Measurements from ENCODE around the gene GPC3.

Gene GPC3

GRCh38 chrX:133958997-133959688 lies 26.3 kb downstream of the GPC3 start:
- Histone ChIP-seq H3K27ac (ENCODE audit: insufficient read depth in 1 of 2, low read depth in 1 of 2, low read length in 2 of 2, poor library complexity in 1 of 2, severe bottlenecking in 2 of 2) (no peak overlapping the region), H3K4me1 (ENCODE audit: control extremely low read depth in 1 of 4, control insufficient read depth in 4 of 4, insufficient read depth in 4 of 4, low read length in 3 of 4) (no peaks in the 10 kb centered on the region), H3K4me3 (ENCODE audit: control insufficient read depth in 1 of 7, extremely low read depth in 1 of 7, insufficient read depth in 4 of 7, low read depth in 2 of 7, low read length in 6 of 7) (no peak overlapping the region), H3K36me3 (ENCODE audit: control insufficient read depth in 4 of 4, insufficient read depth in 4 of 4, low read length in 3 of 4) (no peaks in the 10 kb centered on the region), H3K9me3 (ENCODE audit: control extremely low read depth in 1 of 5, control insufficient read depth in 4 of 5, insufficient read depth in 2 of 5, low read depth in 1 of 5, low read length in 4 of 5) (no peaks in the 10 kb centered on the region), H3K27me3 (replicated peaks in 2 of 5; ENCODE audit: control insufficient read depth in 4 of 5, insufficient read depth in 5 of 5, low read length in 4 of 5) (peaks cover 0 to 2% (median 0%) of the 10 kb centered on the region in 5 experiments)
- DNase-seq, result no peak
- ChIA-PET CTCF (no interaction called here), POLR2A (no interaction called here)
- WGBS (ENCODE audit: insufficient coverage), result 71% methylated on average over 1 of the region's 2 CpGs

- Histone ChIP-seq H3K4me3 (ENCODE audit: control insufficient read depth in 1 of 7, extremely low read depth in 1 of 7, insufficient read depth in 4 of 7, low read depth in 2 of 7, low read length in 6 of 7) (no peak overlapping the region), H3K36me3 (ENCODE audit: control insufficient read depth in 4 of 4, insufficient read depth in 4 of 4, low read length in 3 of 4) (no peaks in the 10 kb centered on the region), H3K4me1 (ENCODE audit: control extremely low read depth in 1 of 4, control insufficient read depth in 4 of 4, insufficient read depth in 4 of 4, low read length in 3 of 4) (no peaks in the 10 kb centered on the region), H3K27me3 (replicated peaks in 2 of 5; ENCODE audit: control insufficient read depth in 4 of 5, insufficient read depth in 5 of 5, low read length in 4 of 5) (peaks cover 0 to 2% (median 0%) of the 10 kb centered on the region in 5 experiments), H3K27ac (ENCODE audit: insufficient read depth in 1 of 2, low read depth in 1 of 2, low read length in 2 of 2, poor library complexity in 1 of 2, severe bottlenecking in 2 of 2) (no peak overlapping the region), H3K9me3 (ENCODE audit: control extremely low read depth in 1 of 5, control insufficient read depth in 4 of 5, insufficient read depth in 2 of 5, low read depth in 1 of 5, low read length in 4 of 5) (no peaks in the 10 kb centered on the region)
- ChIA-PET POLR2A (no interaction called here), CTCF (interaction anchor here (0.6 kb wide), 1 partner anchor 332 kb away, joined by 3 read pairs; no protein-coding TSS in a partner anchor)
- WGBS (ENCODE audit: insufficient coverage), result no CpG with 5 or more reads among the region's 1 CpG
- DNase-seq, result no peak
Observed at GRCh38 chrX:133956570-133957340, 28.6 kb downstream of the GPC3 start.

GRCh38 chrX:133953785-133954355 lies 31.5 kb downstream of the GPC3 start:
- H3K36me3 ChIP-seq (ENCODE audit: control insufficient read depth in 4 of 4, insufficient read depth in 4 of 4, low read length in 3 of 4), result no peaks in the 10 kb centered on the region
- 72% methylated on average over 2 of the region's 4 CpGs for WGBS (ENCODE audit: insufficient coverage)
- CTCF ChIA-PET, result no interaction called here
- H3K27me3 ChIP-seq (replicated peaks in 2 of 5; ENCODE audit: control insufficient read depth in 4 of 5, insufficient read depth in 5 of 5, low read length in 4 of 5), result no peaks in the 10 kb centered on the region
- no peaks in the 10 kb centered on the region for H3K4me1 ChIP-seq (ENCODE audit: control extremely low read depth in 1 of 4, control insufficient read depth in 4 of 4, insufficient read depth in 4 of 4, low read length in 3 of 4)
- DNase-seq, result no peak
- H3K27ac ChIP-seq (ENCODE audit: insufficient read depth in 1 of 2, low read depth in 1 of 2, low read length in 2 of 2, poor library complexity in 1 of 2, severe bottlenecking in 2 of 2), result no peak overlapping the region
- no peaks in the 10 kb centered on the region for H3K9me3 ChIP-seq (ENCODE audit: control extremely low read depth in 1 of 5, control insufficient read depth in 4 of 5, insufficient read depth in 2 of 5, low read depth in 1 of 5, low read length in 4 of 5)
- POLR2A ChIA-PET, result no interaction called here
- no peak overlapping the region for H3K4me3 ChIP-seq (ENCODE audit: control insufficient read depth in 1 of 7, extremely low read depth in 1 of 7, insufficient read depth in 4 of 7, low read depth in 2 of 7, low read length in 6 of 7)

GRCh38 chrX:133953078-133953477 lies 32.3 kb downstream of the GPC3 start:
- Histone ChIP-seq H3K4me3 (ENCODE audit: control insufficient read depth in 1 of 7, extremely low read depth in 1 of 7, insufficient read depth in 4 of 7, low read depth in 2 of 7, low read length in 6 of 7) (no peak overlapping the region), H3K27ac (ENCODE audit: insufficient read depth in 1 of 2, low read depth in 1 of 2, low read length in 2 of 2, poor library complexity in 1 of 2, severe bottlenecking in 2 of 2) (no peak overlapping the region), H3K27me3 (replicated peaks in 2 of 5; ENCODE audit: control insufficient read depth in 4 of 5, insufficient read depth in 5 of 5, low read length in 4 of 5) (no peaks in the 10 kb centered on the region), H3K9me3 (ENCODE audit: control extremely low read depth in 1 of 5, control insufficient read depth in 4 of 5, insufficient read depth in 2 of 5, low read depth in 1 of 5, low read length in 4 of 5) (no peaks in the 10 kb centered on the region), H3K36me3 (ENCODE audit: control insufficient read depth in 4 of 4, insufficient read depth in 4 of 4, low read length in 3 of 4) (no peaks in the 10 kb centered on the region), H3K4me1 (ENCODE audit: control extremely low read depth in 1 of 4, control insufficient read depth in 4 of 4, insufficient read depth in 4 of 4, low read length in 3 of 4) (no peaks in the 10 kb centered on the region)
- DNase-seq, result no peak
- WGBS (ENCODE audit: insufficient coverage), result 86% methylated on average over 1 of the region's 2 CpGs
- POLR2A ChIA-PET, result interaction anchor here (0.6 kb wide), 1 partner anchor 12 kb away, joined by 4 read pairs; no protein-coding TSS in a partner anchor
- CTCF ChIA-PET, result no interaction called here

- Histone ChIP-seq H3K27me3 (replicated peaks in 2 of 5; ENCODE audit: control insufficient read depth in 4 of 5, insufficient read depth in 5 of 5, low read length in 4 of 5) (no peaks in the 10 kb centered on the region), H3K9me3 (ENCODE audit: control extremely low read depth in 1 of 5, control insufficient read depth in 4 of 5, insufficient read depth in 2 of 5, low read depth in 1 of 5, low read length in 4 of 5) (no peaks in the 10 kb centered on the region), H3K27ac (ENCODE audit: insufficient read depth in 1 of 2, low read depth in 1 of 2, low read length in 2 of 2, poor library complexity in 1 of 2, severe bottlenecking in 2 of 2) (no peak overlapping the region), H3K4me1 (ENCODE audit: control extremely low read depth in 1 of 4, control insufficient read depth in 4 of 4, insufficient read depth in 4 of 4, low read length in 3 of 4) (no peaks in the 10 kb centered on the region), H3K4me3 (ENCODE audit: control insufficient read depth in 1 of 7, extremely low read depth in 1 of 7, insufficient read depth in 4 of 7, low read depth in 2 of 7, low read length in 6 of 7) (no peak overlapping the region), H3K36me3 (ENCODE audit: control insufficient read depth in 4 of 4, insufficient read depth in 4 of 4, low read length in 3 of 4) (no peaks in the 10 kb centered on the region)
- DNase-seq, result no peak
- WGBS (ENCODE audit: insufficient coverage), result 80% methylated on average over 2 of the region's 2 CpGs
- CTCF ChIA-PET, result no interaction called here
- POLR2A ChIA-PET, result no interaction called here
Observed at GRCh38 chrX:133951098-133951497, 34.3 kb downstream of the GPC3 start.

GRCh38 chrX:133950214-133950613 lies 35.2 kb downstream of the GPC3 start:
- POLR2A ChIA-PET, result no interaction called here
- no peak for DNase-seq
- H3K4me1 ChIP-seq (ENCODE audit: control extremely low read depth in 1 of 4, control insufficient read depth in 4 of 4, insufficient read depth in 4 of 4, low read length in 3 of 4), result no peaks in the 10 kb centered on the region
- no peaks in the 10 kb centered on the region for H3K36me3 ChIP-seq (ENCODE audit: control insufficient read depth in 4 of 4, insufficient read depth in 4 of 4, low read length in 3 of 4)
- no peaks in the 10 kb centered on the region for H3K27me3 ChIP-seq (replicated peaks in 2 of 5; ENCODE audit: control insufficient read depth in 4 of 5, insufficient read depth in 5 of 5, low read length in 4 of 5)
- CTCF ChIA-PET, result no interaction called here
- no peaks in the 10 kb centered on the region for H3K9me3 ChIP-seq (ENCODE audit: control extremely low read depth in 1 of 5, control insufficient read depth in 4 of 5, insufficient read depth in 2 of 5, low read depth in 1 of 5, low read length in 4 of 5)
- WGBS (ENCODE audit: insufficient coverage), result 94% methylated on average over 2 of the region's 3 CpGs
- H3K4me3 ChIP-seq (ENCODE audit: control insufficient read depth in 1 of 7, extremely low read depth in 1 of 7, insufficient read depth in 4 of 7, low read depth in 2 of 7, low read length in 6 of 7), result no peak overlapping the region
- H3K27ac ChIP-seq (ENCODE audit: insufficient read depth in 1 of 2, low read depth in 1 of 2, low read length in 2 of 2, poor library complexity in 1 of 2, severe bottlenecking in 2 of 2), result no peak overlapping the region

- Histone ChIP-seq H3K27me3 (replicated peaks in 2 of 5; ENCODE audit: control insufficient read depth in 4 of 5, insufficient read depth in 5 of 5, low read length in 4 of 5) (no peaks in the 10 kb centered on the region), H3K36me3 (ENCODE audit: control insufficient read depth in 4 of 4, insufficient read depth in 4 of 4, low read length in 3 of 4) (no peaks in the 10 kb centered on the region), H3K4me1 (ENCODE audit: control extremely low read depth in 1 of 4, control insufficient read depth in 4 of 4, insufficient read depth in 4 of 4, low read length in 3 of 4) (no peaks in the 10 kb centered on the region), H3K4me3 (ENCODE audit: control insufficient read depth in 1 of 7, extremely low read depth in 1 of 7, insufficient read depth in 4 of 7, low read depth in 2 of 7, low read length in 6 of 7) (no peak overlapping the region), H3K27ac (ENCODE audit: insufficient read depth in 1 of 2, low read depth in 1 of 2, low read length in 2 of 2, poor library complexity in 1 of 2, severe bottlenecking in 2 of 2) (no peak overlapping the region), H3K9me3 (ENCODE audit: control extremely low read depth in 1 of 5, control insufficient read depth in 4 of 5, insufficient read depth in 2 of 5, low read depth in 1 of 5, low read length in 4 of 5) (no peaks in the 10 kb centered on the region)
- no peak for DNase-seq
- no CpG with 5 or more reads among the region's 1 CpG for WGBS (ENCODE audit: insufficient coverage)
- POLR2A ChIA-PET, result no interaction called here
- CTCF ChIA-PET, result interaction anchor here (0.8 kb wide), 1 partner anchor 10 kb away, joined by 3 read pairs; no protein-coding TSS in a partner anchor
Observed at GRCh38 chrX:133948895-133949294, 36.5 kb downstream of the GPC3 start.

Measured in common myeloid progenitor, CD34-positive (primary cell).